ENCODE data around the gene PTPRQ. TPM values are rescaled to one million over a fixed set of nuclear protein-coding genes. Genes with fewer than 3 reads are reported as not detected.

PTPRQ gene
- total RNA-seq, 1 experiment from 2014 or later = not detected

DNA sequence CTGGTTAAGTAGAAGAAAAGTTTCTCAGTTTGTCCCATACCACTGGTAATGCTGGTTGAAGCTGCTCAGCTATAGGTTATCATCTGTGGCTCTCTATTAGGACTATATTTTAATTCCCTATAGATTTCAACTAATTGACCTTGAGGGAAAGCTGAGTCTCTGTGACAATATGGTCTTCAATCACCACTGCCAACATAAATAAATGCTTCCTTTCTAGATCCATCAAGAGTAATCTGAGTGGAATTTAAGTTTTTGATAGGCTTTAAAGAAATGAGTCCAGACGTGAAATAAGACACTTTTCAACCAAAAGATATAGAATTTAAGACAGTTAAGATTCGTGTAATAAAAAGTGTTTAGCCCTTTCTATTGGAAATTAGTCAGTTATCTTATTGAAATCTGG lies 199.9 kb downstream of the PTPRQ start (continued):
- TF ChIP-seq IRF2 (CRISPR knock-in tag; IDR thresholded peaks at IDR 0.05; ENCODE audit: borderline replicate concordance, low read depth) = no peak
- TF ChIP-seq, protein P1, sequence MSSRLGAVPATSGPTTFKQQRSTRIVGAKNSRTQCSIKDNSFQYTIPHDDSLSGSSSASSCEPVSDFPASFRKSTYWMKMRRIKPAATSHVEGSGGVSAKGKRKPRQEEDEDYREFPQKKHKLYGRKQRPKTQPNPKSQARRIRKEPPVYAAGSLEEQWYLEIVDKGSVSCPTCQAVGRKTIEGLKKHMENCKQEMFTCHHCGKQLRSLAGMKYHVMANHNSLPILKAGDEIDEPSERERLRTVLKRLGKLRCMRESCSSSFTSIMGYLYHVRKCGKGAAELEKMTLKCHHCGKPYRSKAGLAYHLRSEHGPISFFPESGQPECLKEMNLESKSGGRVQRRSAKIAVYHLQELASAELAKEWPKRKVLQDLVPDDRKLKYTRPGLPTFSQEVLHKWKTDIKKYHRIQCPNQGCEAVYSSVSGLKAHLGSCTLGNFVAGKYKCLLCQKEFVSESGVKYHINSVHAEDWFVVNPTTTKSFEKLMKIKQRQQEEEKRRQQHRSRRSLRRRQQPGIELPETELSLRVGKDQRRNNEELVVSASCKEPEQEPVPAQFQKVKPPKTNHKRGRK (CRISPR knock-in tag; IDR thresholded peaks at IDR 0.05; ENCODE audit: borderline replicate concordance) = no peak
- no peak for TF ChIP-seq NFATC4 (CRISPR knock-in tag; IDR thresholded peaks at IDR 0.05)

DNA sequence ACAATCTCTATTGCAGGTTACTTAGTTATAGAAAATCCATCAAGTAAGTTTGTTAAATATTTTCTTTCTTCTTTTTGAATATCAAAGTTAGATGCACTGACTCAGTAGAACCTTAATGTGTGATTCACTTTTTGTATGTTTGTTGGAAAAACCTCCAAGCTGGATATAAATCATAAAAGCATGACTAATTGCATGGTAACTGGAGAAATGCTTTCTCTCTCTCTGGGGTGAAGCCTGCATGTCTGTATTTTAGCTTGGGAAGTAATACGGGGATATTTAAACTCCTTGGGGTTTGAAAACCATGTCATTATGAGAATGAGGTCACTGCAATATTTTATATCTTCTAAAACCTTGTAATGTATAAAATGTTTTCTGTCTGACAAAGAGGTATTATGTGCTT lies 204.8 kb downstream of the PTPRQ start:
- ATAC-seq (no peak), DNase-seq (ENCODE audit: low spot score) (no peak)
- Mint-ChIP-seq H3K27me3 (ENCODE audit: low read depth) (no peaks in the 10 kb centered on the region), H3K4me3 (no peak overlapping the region), H3K36me3 (no peaks in the 10 kb centered on the region), H3K9me3 (no peaks in the 10 kb centered on the region), H3K27ac (no peak overlapping the region), H3K4me1 (no peaks in the 10 kb centered on the region)
- ChIA-PET CTCF (interaction anchor here (1.4 kb wide), 1 partner anchor 16 kb away, joined by 5 read pairs; no protein-coding TSS in a partner anchor), POLR2A (no interaction called here)
- TF ChIP-seq ZNF219 (CRISPR knock-in tag; IDR thresholded peaks at IDR 0.05; ENCODE audit: borderline replicate concordance) (no peak), FOXJ3 (CRISPR knock-in tag; IDR thresholded peaks at IDR 0.05; ENCODE audit: borderline replicate concordance) (no peak), ZBTB21 (CRISPR knock-in tag; IDR thresholded peaks at IDR 0.05; ENCODE audit: borderline replicate concordance) (no peak), E2F1 (CRISPR knock-in tag; IDR thresholded peaks at IDR 0.05) (no peak), KAT7 (CRISPR knock-in tag; IDR thresholded peaks at IDR 0.05; ENCODE audit: borderline replicate concordance) (no peak), IRF2 (CRISPR knock-in tag; IDR thresholded peaks at IDR 0.05; ENCODE audit: borderline replicate concordance, low read depth) (no peak), E2F5 (CRISPR knock-in tag; IDR thresholded peaks at IDR 0.05) (no peak), SMAD3 (CRISPR knock-in tag; IDR thresholded peaks at IDR 0.05; ENCODE audit: borderline replicate concordance) (no peak), FOXK1 (CRISPR knock-in tag; IDR thresholded peaks at IDR 0.05) (no peak), CREM (CRISPR knock-in tag; IDR thresholded peaks at IDR 0.05) (no peak), CREB1 (CRISPR knock-in tag; IDR thresholded peaks at IDR 0.05) (no peak), MYBL2 (CRISPR knock-in tag; IDR thresholded peaks at IDR 0.05) (no peak), ZNF416 (CRISPR knock-in tag; IDR thresholded peaks at IDR 0.05) (no peak), PRDM15 (CRISPR knock-in tag; IDR thresholded peaks at IDR 0.05) (no peak), ZMAT4 (CRISPR knock-in tag; IDR thresholded peaks at IDR 0.05) (no peak), ZNF263 (CRISPR knock-in tag; IDR thresholded peaks at IDR 0.05; ENCODE audit: low read depth) (no peak), ERG (CRISPR knock-in tag; IDR thresholded peaks at IDR 0.05) (no peak)
- TF ChIP-seq, protein P1 (CRISPR knock-in tag; IDR thresholded peaks at IDR 0.05; ENCODE audit: borderline replicate concordance) = no peak
- TF ChIP-seq, protein P2, sequence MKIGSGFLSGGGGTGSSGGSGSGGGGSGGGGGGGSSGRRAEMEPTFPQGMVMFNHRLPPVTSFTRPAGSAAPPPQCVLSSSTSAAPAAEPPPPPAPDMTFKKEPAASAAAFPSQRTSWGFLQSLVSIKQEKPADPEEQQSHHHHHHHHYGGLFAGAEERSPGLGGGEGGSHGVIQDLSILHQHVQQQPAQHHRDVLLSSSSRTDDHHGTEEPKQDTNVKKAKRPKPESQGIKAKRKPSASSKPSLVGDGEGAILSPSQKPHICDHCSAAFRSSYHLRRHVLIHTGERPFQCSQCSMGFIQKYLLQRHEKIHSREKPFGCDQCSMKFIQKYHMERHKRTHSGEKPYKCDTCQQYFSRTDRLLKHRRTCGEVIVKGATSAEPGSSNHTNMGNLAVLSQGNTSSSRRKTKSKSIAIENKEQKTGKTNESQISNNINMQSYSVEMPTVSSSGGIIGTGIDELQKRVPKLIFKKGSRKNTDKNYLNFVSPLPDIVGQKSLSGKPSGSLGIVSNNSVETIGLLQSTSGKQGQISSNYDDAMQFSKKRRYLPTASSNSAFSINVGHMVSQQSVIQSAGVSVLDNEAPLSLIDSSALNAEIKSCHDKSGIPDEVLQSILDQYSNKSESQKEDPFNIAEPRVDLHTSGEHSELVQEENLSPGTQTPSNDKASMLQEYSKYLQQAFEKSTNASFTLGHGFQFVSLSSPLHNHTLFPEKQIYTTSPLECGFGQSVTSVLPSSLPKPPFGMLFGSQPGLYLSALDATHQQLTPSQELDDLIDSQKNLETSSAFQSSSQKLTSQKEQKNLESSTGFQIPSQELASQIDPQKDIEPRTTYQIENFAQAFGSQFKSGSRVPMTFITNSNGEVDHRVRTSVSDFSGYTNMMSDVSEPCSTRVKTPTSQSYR (CRISPR knock-in tag; IDR thresholded peaks at IDR 0.05) = no peak
- TF ChIP-seq, protein P3, sequence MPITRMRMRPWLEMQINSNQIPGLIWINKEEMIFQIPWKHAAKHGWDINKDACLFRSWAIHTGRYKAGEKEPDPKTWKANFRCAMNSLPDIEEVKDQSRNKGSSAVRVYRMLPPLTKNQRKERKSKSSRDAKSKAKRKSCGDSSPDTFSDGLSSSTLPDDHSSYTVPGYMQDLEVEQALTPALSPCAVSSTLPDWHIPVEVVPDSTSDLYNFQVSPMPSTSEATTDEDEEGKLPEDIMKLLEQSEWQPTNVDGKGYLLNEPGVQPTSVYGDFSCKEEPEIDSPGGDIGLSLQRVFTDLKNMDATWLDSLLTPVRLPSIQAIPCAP (CRISPR knock-in tag; IDR thresholded peaks at IDR 0.05) = no peak
